ENCODE measurements around the gene HAPLN3. TPM values are rescaled to one million over a fixed set of nuclear protein-coding genes. Genes with fewer than 3 reads are reported as not detected.
A peak's percentile ranks its signal among the peaks of the same experiment; 100 is the strongest.

HAPLN3 gene
- total and polyA plus RNA-seq, 4 donors, result 3.9 to 15.5 (median 10.5) TPM

- Histone ChIP-seq H3K4me1 (ENCODE audit: control insufficient read depth in 5 of 5, insufficient read depth in 5 of 5, low read length in 5 of 5) (peaks cover 3 to 24% (median 14%) of the 10 kb centered on the region in 5 donors), H3K27ac (ENCODE audit: low read depth in 1 of 2, low read length in 1 of 2) (peak overlapping the region in 1 of 2 donors; percentile 14), H3K9me3 (ENCODE audit: control insufficient read depth in 4 of 4, insufficient read depth in 3 of 4, low read length in 3 of 4) (peaks cover 0 to 4% (median 0%) of the 10 kb centered on the region in 4 donors), H3K36me3 (ENCODE audit: control insufficient read depth in 4 of 4, insufficient read depth in 4 of 4, low read length in 4 of 4) (peaks cover 0 to 14% (median 6%) of the 10 kb centered on the region in 4 donors), H3K27me3 (ENCODE audit: control insufficient read depth in 3 of 3, insufficient read depth in 3 of 3, low read length in 2 of 3) (peaks cover 0 to 13% (median 11%) of the 10 kb centered on the region in 3 donors), H3K9ac (ENCODE audit: insufficient read depth in 1 of 2, low read length in 2 of 2) (no peak overlapping the region), H3K4me3 (no peak overlapping the region)
- ATAC-seq (ENCODE audit: insufficient read depth, low FRiP score), result peak; percentile 88
- WGBS, 2 donors, result 41 to 46% methylated on average over 12 of the region's 12 CpGs
- peak; percentile 86 to 96 (median 93) for DNase-seq
- TF ChIP-seq CTCF (IDR thresholded peaks at IDR 0.05; ENCODE audit: control extremely low read depth, extremely low read depth), result peak; percentile 32
Measured at GRCh38 chr15:88897456-88898194, 2.3 kb upstream of the HAPLN3 start.

GRCh38 chr15:88897142-88897455, 1.8 kb upstream of the HAPLN3 start:
- 27 to 38% methylated on average over 8 of the region's 8 CpGs for WGBS, 2 donors
- Histone ChIP-seq H3K9me3 (ENCODE audit: control insufficient read depth in 4 of 4, insufficient read depth in 3 of 4, low read length in 3 of 4) (peaks cover 0 to 4% (median 0%) of the 10 kb centered on the region in 4 donors), H3K4me1 (ENCODE audit: control insufficient read depth in 5 of 5, insufficient read depth in 5 of 5, low read length in 5 of 5) (peaks cover 3 to 24% (median 14%) of the 10 kb centered on the region in 5 donors), H3K4me3 (no peak overlapping the region), H3K27me3 (ENCODE audit: control insufficient read depth in 3 of 3, insufficient read depth in 3 of 3, low read length in 2 of 3) (peaks cover 0 to 13% (median 11%) of the 10 kb centered on the region in 3 donors), H3K9ac (ENCODE audit: insufficient read depth in 1 of 2, low read length in 2 of 2) (no peak overlapping the region), H3K27ac (ENCODE audit: low read depth in 1 of 2, low read length in 1 of 2) (peak overlapping the region; percentile 11 to 47), H3K36me3 (ENCODE audit: control insufficient read depth in 4 of 4, insufficient read depth in 4 of 4, low read length in 4 of 4) (peaks cover 0 to 14% (median 6%) of the 10 kb centered on the region in 4 donors)
- no peak for ATAC-seq (ENCODE audit: insufficient read depth, low FRiP score)
- TF ChIP-seq CTCF (IDR thresholded peaks at IDR 0.05; ENCODE audit: control extremely low read depth, extremely low read depth), result no peak
- DNase-seq, result no peak

GRCh38 chr15:88896333-88897033, 1.1 kb upstream of the HAPLN3 start:
- H3K9ac ChIP-seq (ENCODE audit: insufficient read depth in 1 of 2, low read length in 2 of 2), result no peak overlapping the region
- 76 to 79% methylated on average over 8 of the region's 8 CpGs for WGBS, 2 donors

More at GRCh38 chr15:88896333-88897033, 1.1 kb upstream of the HAPLN3 start:
- Histone ChIP-seq H3K27ac (ENCODE audit: low read depth in 1 of 2, low read length in 1 of 2) (no peak overlapping the region), H3K4me1 (ENCODE audit: control insufficient read depth in 5 of 5, insufficient read depth in 5 of 5, low read length in 5 of 5) (peaks cover 3 to 24% (median 14%) of the 10 kb centered on the region in 5 donors), H3K4me3 (no peak overlapping the region), H3K36me3 (ENCODE audit: control insufficient read depth in 4 of 4, insufficient read depth in 4 of 4, low read length in 4 of 4) (peaks cover 0 to 11% (median 3%) of the 10 kb centered on the region in 4 donors), H3K27me3 (ENCODE audit: control insufficient read depth in 3 of 3, insufficient read depth in 3 of 3, low read length in 2 of 3) (peaks cover 0 to 13% (median 11%) of the 10 kb centered on the region in 3 donors), H3K9me3 (ENCODE audit: control insufficient read depth in 4 of 4, insufficient read depth in 3 of 4, low read length in 3 of 4) (peaks cover 0 to 4% (median 0%) of the 10 kb centered on the region in 4 donors)
- DNase-seq, result peak; percentile 9 to 23 (median 16)
- no peak for TF ChIP-seq CTCF (IDR thresholded peaks at IDR 0.05; ENCODE audit: control extremely low read depth, extremely low read depth)
- no peak for ATAC-seq (ENCODE audit: insufficient read depth, low FRiP score)
